ENCODE data around the gene TAS2R13. TPM values are rescaled to one million over a fixed set of nuclear protein-coding genes. Genes with fewer than 3 reads are reported as not detected.

Gene TAS2R13
- total RNA-seq, 1 experiment from 2014 or later: 0.17 TPM

DNA sequence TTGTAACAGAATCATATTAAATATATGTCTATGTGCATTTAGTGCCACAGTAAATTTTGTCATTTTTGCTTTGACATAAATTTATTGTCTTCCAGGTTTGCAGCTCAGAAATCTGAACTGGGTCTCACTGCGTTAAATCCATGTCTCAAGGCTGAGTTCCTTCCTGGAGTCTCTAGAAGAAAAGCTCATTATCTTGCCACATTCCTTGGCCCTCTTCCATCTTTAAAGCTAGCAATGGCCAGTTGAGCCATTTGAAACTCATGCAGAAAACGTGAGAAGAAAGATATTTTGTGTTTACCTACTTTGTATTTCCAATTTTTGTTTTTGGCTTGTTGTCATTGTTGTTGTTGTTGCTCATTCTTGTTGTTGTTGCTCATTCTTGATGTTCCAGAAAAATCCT lies 36.0 kb downstream of the TAS2R13 start:
- no peak for DNase-seq (ENCODE audit: low spot score)

DNA sequence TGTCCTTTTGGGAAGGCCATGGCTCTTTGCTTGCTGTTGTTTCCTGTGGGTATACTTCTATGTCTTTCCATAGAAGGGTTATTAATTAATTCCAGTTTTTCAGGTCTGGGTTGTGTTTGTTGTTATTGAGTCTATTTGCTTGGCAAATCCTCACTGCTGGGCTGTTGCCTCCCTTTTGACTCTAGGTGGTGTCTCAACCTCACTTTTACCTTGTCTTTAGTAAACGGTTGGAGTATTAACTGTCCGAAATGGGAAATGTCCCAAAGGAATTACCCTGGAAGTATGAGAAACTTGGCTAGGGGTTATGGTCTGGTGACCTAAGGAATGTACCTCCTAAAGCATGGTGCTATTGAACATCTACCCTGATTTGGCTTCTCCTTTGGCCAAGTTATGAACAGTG lies 42.0 kb downstream of the TAS2R13 start:
- no peak for DNase-seq (ENCODE audit: low spot score)

DNA sequence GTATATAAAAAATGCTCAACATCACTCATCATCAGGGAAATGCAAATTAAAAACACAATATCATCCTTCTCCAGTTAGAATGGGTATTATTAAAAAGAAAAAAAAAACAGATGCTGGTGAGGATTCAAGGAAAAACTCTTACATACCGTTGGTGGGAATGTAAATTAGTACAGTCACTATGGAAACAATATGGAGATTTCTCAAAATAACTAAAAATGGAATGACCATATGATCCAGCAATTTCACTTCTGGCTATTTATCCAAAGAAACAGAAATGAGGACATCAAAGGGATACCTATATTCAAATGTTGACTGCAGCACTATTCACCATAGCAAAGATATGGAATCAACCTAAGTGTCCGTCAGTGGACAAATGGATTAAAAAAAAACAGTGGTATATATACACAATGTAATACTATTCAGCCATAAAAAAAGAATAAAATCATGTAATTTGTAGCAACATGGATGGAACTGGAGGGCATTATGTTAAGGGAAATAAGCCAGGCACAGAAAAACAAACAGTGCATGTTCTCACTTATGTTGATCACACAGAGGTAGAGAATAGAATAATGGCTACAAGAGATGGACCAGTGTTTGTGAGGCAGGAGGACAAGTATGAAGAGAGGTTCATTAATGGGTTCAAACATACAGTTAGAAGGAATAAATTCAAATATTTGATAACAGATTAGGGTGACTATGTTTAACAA lies 45.7 kb downstream of the TAS2R13 start:
- no peak for DNase-seq (ENCODE audit: low spot score)

DNA sequence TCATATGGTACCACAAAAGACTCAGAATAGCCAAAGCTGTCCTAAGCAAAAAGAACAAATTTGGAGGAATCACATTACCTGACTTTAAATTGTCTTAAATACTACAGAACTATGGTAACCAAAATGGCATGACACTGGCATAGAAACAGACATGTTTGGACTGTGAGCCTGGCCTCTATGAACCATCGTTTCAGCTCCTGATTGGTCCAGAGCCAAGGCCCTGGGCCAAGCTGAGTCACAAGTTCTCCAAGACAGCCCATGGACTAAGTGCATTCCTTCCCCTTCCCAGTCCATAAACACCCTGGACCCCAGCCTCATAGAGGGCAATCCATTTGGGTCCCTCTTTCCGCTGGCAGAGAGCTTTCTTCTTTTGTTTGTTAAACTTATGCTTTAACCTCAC lies 48.0 kb downstream of the TAS2R13 start:
- DNase-seq (ENCODE audit: low spot score): no peak

Other genes with a start within 250 kb of the TAS2R13 start
- 3.3 and 3.8 TPM in 2 replicates for gene STYK1, start 235.5 kb downstream of the TAS2R13 start, total RNA-seq (2014; rRNA removed; shearing (Covaris generic))
- gene YBX3, start 186.2 kb downstream of the TAS2R13 start, total RNA-seq (2014; rRNA removed; shearing (Covaris generic)): 55.7 and 96.7 TPM in 2 replicates
- gene TAS2R7, start 106.9 kb downstream of the TAS2R13 start, total RNA-seq (2014; rRNA removed; shearing (Covaris generic)): not detected in 2 replicates
- not detected in 2 replicates for gene TAS2R8, start 102.3 kb downstream of the TAS2R13 start, total RNA-seq (2014; rRNA removed; shearing (Covaris generic))
- gene TAS2R9, start 99.4 kb downstream of the TAS2R13 start, total RNA-seq (2014; rRNA removed; shearing (Covaris generic)): not detected in 2 replicates
- gene TAS2R10, start 83.2 kb downstream of the TAS2R13 start, total RNA-seq (2014; rRNA removed; shearing (Covaris generic)): 0.08 TPM in 1 of 2 replicates, not detected in the other
- 0.87 and 3.6 TPM in 2 replicates for gene PRR4, start 60.1 kb downstream of the TAS2R13 start, total RNA-seq (2014; rRNA removed; shearing (Covaris generic))
- 7.4 and 9.9 TPM in 2 replicates for gene PRH1, start 25.3 kb downstream of the TAS2R13 start, total RNA-seq (2014; rRNA removed; shearing (Covaris generic))
- not detected in 2 replicates for gene PRH2, start 19.7 kb upstream of the TAS2R13 start, total RNA-seq (2014; rRNA removed; shearing (Covaris generic))
- gene TAS2R14, start 29.7 kb upstream of the TAS2R13 start, total RNA-seq (2014; rRNA removed; shearing (Covaris generic)): 1.6 and 3.3 TPM in 2 replicates
- not detected in 2 replicates for gene TAS2R50, start 77.3 kb upstream of the TAS2R13 start, total RNA-seq (2014; rRNA removed; shearing (Covaris generic))
- 0.62 TPM in 1 of 2 replicates, not detected in the other for gene TAS2R20, start 88.7 kb upstream of the TAS2R13 start, total RNA-seq (2014; rRNA removed; shearing (Covaris generic))
- 0.21 TPM in 1 of 2 replicates, not detected in the other for gene TAS2R19, start 113.1 kb upstream of the TAS2R13 start, total RNA-seq (2014; rRNA removed; shearing (Covaris generic))
- gene TAS2R31, start 121.8 kb upstream of the TAS2R13 start, total RNA-seq (2014; rRNA removed; shearing (Covaris generic)): 1.4 TPM in 1 of 2 replicates, not detected in the other
- gene TAS2R46, start 152.7 kb upstream of the TAS2R13 start, total RNA-seq (2014; rRNA removed; shearing (Covaris generic)): 0.23 TPM in 1 of 2 replicates, not detected in the other
- not detected in 2 replicates for gene TAS2R43, start 182.8 kb upstream of the TAS2R13 start, total RNA-seq (2014; rRNA removed; shearing (Covaris generic))
- 0.10 TPM in 1 of 2 replicates, not detected in the other for gene TAS2R30, start 225.1 kb upstream of the TAS2R13 start, total RNA-seq (2014; rRNA removed; shearing (Covaris generic))